ENCODE results near the gene ESR1. TPM values are rescaled to one million over a fixed set of nuclear protein-coding genes. Genes with fewer than 3 reads are reported as not detected.

The ESR1 gene
- polyA plus RNA-seq, 3 donors, result 0.12 to 0.24 (median 0.23) TPM

DNA sequence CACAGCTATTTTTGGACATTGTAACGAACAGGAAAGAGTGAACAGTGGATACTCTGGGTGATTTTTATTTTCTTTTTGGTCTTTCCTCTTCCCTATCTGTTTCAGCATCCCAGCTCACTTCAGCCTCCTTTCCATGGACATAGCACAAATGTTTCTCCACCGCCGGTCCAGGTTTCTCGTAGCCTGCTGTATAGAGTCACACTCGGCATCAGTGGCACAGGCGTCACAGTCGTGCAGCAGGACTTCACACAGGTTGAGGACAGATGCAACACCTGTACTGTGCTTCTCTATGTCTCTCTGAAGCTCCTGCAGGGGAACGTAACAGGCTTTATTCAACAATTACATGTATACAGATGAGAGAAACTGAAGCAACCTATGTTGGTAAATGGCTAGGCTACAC, 348.3 kb downstream of the ESR1 start:
- no peaks in the 10 kb centered on the region for H3K9me3 Mint-ChIP-seq
- no peaks in the 10 kb centered on the region for H3K79me2 ChIP-seq (ENCODE audit: insufficient read depth, low read length)
- peaks cover 19 to 49% of the 10 kb centered on the region in 2 donors for H3K36me3 ChIP-seq (replicated peaks in 1 of 2; ENCODE audit: control insufficient read depth in 1 of 2, insufficient read depth in 2 of 2, low read length in 2 of 2)
- H3K9me3 ChIP-seq (replicated peaks in 1 of 2; ENCODE audit: control insufficient read depth in 1 of 2, insufficient read depth in 1 of 2, low read length in 2 of 2), result no peaks in the 10 kb centered on the region
- H3K9ac ChIP-seq (ENCODE audit: insufficient read depth, low read length, poor library complexity, severe bottlenecking), result no peak overlapping the region
- H3K27ac Mint-ChIP-seq, result peak overlapping the region in 1 of 7 donors; percentile 5
- peaks cover 16% of the 10 kb centered on the region for H3K4me1 Mint-ChIP-seq
- no peaks in the 10 kb centered on the region for H4K20me1 ChIP-seq (ENCODE audit: insufficient read depth, low read length)
- no peak overlapping the region for H3K27ac ChIP-seq (ENCODE audit: low read depth in 1 of 2, low read length in 2 of 2)
- no peak overlapping the region for H3K4me3 Mint-ChIP-seq
- peaks cover 7 to 11% of the 10 kb centered on the region in 2 donors for H3K4me1 ChIP-seq (ENCODE audit: control insufficient read depth in 1 of 2, insufficient read depth in 2 of 2, low read length in 2 of 2)
- H3K36me3 Mint-ChIP-seq, result peaks cover 35 to 47% of the 10 kb centered on the region in 2 donors
- TF ChIP-seq, protein P1, sequence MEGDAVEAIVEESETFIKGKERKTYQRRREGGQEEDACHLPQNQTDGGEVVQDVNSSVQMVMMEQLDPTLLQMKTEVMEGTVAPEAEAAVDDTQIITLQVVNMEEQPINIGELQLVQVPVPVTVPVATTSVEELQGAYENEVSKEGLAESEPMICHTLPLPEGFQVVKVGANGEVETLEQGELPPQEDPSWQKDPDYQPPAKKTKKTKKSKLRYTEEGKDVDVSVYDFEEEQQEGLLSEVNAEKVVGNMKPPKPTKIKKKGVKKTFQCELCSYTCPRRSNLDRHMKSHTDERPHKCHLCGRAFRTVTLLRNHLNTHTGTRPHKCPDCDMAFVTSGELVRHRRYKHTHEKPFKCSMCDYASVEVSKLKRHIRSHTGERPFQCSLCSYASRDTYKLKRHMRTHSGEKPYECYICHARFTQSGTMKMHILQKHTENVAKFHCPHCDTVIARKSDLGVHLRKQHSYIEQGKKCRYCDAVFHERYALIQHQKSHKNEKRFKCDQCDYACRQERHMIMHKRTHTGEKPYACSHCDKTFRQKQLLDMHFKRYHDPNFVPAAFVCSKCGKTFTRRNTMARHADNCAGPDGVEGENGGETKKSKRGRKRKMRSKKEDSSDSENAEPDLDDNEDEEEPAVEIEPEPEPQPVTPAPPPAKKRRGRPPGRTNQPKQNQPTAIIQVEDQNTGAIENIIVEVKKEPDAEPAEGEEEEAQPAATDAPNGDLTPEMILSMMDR (IDR thresholded peaks at IDR 0.05), result no peak
- intact Hi-C loops (cut with micrococcal nuclease), result no loop called here
- no peak for DNase-seq
- H3K27me3 Mint-ChIP-seq (ENCODE audit: low read depth in 3 of 3), result peaks cover 0 to 4% (median 0%) of the 10 kb centered on the region in 3 donors
- H3K4me2 ChIP-seq (replicated peaks; ENCODE audit: extremely low read depth, low read length, poor library complexity, severe bottlenecking), result no peak overlapping the region
- 100% methylated on average over 6 of the region's 8 CpGs for WGBS (ENCODE audit: insufficient coverage)
- H3K4me3 ChIP-seq (replicated peaks in 1 of 3; ENCODE audit: low read depth in 2 of 3, low read length in 3 of 3), result no peak overlapping the region
- no peaks in the 10 kb centered on the region for H3K27me3 ChIP-seq (ENCODE audit: control insufficient read depth in 2 of 2, insufficient read depth in 2 of 2, low read length in 2 of 2)
- H2AFZ ChIP-seq (ENCODE audit: insufficient read depth, low read depth, low read length, poor library complexity, severe bottlenecking), result no peak overlapping the region

DNA sequence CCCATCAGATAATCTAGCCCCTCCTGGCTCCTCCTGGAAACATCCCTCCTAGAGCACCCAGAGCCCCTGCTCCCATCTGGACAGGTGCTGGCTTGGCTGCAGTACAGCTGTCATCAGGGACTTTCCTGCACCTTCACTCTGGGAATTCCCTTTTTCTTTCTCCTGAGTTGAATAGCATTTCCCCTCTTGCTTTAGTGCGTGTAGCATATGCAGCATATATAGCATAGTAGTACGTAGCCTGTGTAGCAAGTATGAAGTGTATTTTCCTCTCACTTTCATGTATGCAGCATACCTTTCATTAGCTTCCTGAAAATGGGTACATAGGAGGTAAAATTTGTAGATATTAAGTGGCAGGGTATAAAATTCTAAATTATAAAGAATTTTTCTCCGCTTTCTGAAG, 352.9 kb downstream of the ESR1 start:
- H3K4me1 ChIP-seq (ENCODE audit: control insufficient read depth in 1 of 2, insufficient read depth in 2 of 2, low read length in 2 of 2), result no peaks in the 10 kb centered on the region
- no peak overlapping the region for H3K27ac ChIP-seq (ENCODE audit: low read depth in 1 of 2, low read length in 2 of 2)
- peaks cover 8 to 25% of the 10 kb centered on the region in 2 donors for H3K36me3 ChIP-seq (replicated peaks in 1 of 2; ENCODE audit: control insufficient read depth in 1 of 2, insufficient read depth in 2 of 2, low read length in 2 of 2)
- H3K4me3 ChIP-seq (replicated peaks in 1 of 3; ENCODE audit: low read depth in 2 of 3, low read length in 3 of 3), result no peak overlapping the region
- H3K79me2 ChIP-seq (ENCODE audit: insufficient read depth, low read length), result no peaks in the 10 kb centered on the region
- no peaks in the 10 kb centered on the region for H3K9me3 Mint-ChIP-seq
- WGBS (ENCODE audit: insufficient coverage), result no CpG with 5 or more reads among the region's 3 CpGs
- no peak overlapping the region for H2AFZ ChIP-seq (ENCODE audit: insufficient read depth, low read depth, low read length, poor library complexity, severe bottlenecking)
- no peak overlapping the region for H3K4me3 Mint-ChIP-seq
- TF ChIP-seq, protein P1 (IDR thresholded peaks at IDR 0.05), result no peak
- no peak for DNase-seq
- no peaks in the 10 kb centered on the region for H3K27me3 Mint-ChIP-seq (ENCODE audit: low read depth in 3 of 3)
- H3K9me3 ChIP-seq (replicated peaks in 1 of 2; ENCODE audit: control insufficient read depth in 1 of 2, insufficient read depth in 1 of 2, low read length in 2 of 2), result no peaks in the 10 kb centered on the region
- no peak overlapping the region for H3K9ac ChIP-seq (ENCODE audit: insufficient read depth, low read length, poor library complexity, severe bottlenecking)
- no peaks in the 10 kb centered on the region for H4K20me1 ChIP-seq (ENCODE audit: insufficient read depth, low read length)
- no peaks in the 10 kb centered on the region for H3K4me1 Mint-ChIP-seq
- intact Hi-C loops (cut with micrococcal nuclease), result no loop called here
- H3K27me3 ChIP-seq (ENCODE audit: control insufficient read depth in 2 of 2, insufficient read depth in 2 of 2, low read length in 2 of 2), result no peaks in the 10 kb centered on the region
- H3K4me2 ChIP-seq (replicated peaks; ENCODE audit: extremely low read depth, low read length, poor library complexity, severe bottlenecking), result no peak overlapping the region
- H3K36me3 Mint-ChIP-seq, result peaks cover 27% of the 10 kb centered on the region in 2 donors
- peak overlapping the region in 1 of 7 donors; percentile 71 for H3K27ac Mint-ChIP-seq

Data from CD14-positive monocyte (primary cell).